Measurements from ENCODE around the gene MYO18B.

Gene MYO18B

GRCh38 chr22:25714070-25714469, 27.9 kb upstream of the MYO18B start:
- DNase-seq (ENCODE audit: low read depth): no peak

GRCh38 chr22:25714739-25715138, 27.2 kb upstream of the MYO18B start:
- DNase-seq (ENCODE audit: low read depth): no peak

- no peak for DNase-seq (ENCODE audit: low read depth)
Observed at GRCh38 chr22:25716637-25717036, 25.4 kb upstream of the MYO18B start.

- no peak for DNase-seq (ENCODE audit: low read depth)
Observed at GRCh38 chr22:25718135-25718840, 23.7 kb upstream of the MYO18B start.

- no peak for DNase-seq (ENCODE audit: low read depth)
Observed at GRCh38 chr22:25722223-25722622, 19.8 kb upstream of the MYO18B start.

DNA sequence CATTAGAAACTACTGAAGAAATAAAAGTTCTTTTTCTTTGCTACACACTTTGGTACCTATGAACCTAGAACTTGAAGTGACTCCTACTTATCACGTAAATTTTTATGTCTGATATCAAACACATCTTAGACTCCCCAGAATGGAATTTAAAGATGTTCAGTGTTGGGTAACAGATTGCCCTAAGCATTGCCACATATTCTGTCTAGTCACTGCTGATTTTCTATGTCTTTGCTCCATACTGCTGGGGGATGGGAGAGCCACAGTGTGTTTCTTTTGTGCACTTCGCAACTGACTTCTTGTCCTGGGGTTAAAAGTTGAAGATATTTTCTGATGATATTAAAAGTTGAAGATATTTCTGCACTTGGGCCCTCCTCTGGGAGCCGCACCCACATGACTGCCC, 19.4 kb upstream of the MYO18B start:
- DNase-seq (ENCODE audit: low read depth): no peak

- no peak for DNase-seq (ENCODE audit: low read depth)
Observed at GRCh38 chr22:25726241-25726640, 15.7 kb upstream of the MYO18B start.

- DNase-seq (ENCODE audit: low read depth): no peak
Observed at GRCh38 chr22:25728071-25728470, 13.9 kb upstream of the MYO18B start.

DNA sequence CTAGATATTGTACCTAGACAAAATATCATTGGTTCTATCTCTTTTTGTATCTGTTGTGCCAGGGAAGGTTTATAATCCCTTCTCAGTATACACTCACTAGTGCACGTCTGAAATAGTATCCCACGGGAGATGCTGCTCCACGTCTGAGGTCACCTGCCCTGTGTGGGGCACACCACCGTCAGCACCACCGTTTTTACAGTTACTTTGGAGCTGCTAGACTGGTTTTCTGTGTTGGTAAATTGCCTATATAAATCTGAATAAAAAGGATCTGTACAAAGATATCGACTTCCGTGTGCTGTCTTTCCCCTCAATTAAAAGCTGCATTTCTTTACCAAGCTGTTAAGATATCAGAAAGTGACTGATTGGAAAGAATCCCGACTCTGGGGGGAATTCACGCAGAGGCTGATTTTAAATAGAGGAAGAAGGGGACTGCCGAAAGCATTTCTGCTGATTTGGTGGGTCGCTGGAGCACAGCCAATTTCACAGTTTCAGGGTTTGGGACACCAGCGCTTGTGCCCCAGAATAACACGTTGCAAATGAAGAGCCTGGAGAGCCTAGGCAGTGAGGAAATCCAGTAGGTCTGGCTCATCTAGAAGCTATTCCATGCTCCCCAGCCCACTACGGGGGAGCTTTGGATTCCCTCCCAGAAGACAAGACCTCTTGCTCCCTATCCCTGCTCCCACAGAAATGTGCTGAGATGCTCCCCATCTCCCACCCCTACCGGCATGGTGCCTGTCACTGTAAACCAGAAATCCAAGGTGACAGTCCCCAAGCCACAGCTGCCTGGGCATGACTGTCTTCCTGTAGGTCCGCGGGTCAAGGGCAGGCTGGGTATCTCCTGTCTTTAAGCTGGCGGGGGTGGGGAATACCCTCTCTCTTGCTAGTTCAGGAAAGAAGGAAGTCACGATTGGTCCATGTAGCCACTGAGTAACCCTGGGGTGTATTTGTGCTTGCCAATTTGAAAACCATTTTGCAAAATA, 12.7 kb upstream of the MYO18B start:
- no peak for DNase-seq (ENCODE audit: low read depth)

DNA sequence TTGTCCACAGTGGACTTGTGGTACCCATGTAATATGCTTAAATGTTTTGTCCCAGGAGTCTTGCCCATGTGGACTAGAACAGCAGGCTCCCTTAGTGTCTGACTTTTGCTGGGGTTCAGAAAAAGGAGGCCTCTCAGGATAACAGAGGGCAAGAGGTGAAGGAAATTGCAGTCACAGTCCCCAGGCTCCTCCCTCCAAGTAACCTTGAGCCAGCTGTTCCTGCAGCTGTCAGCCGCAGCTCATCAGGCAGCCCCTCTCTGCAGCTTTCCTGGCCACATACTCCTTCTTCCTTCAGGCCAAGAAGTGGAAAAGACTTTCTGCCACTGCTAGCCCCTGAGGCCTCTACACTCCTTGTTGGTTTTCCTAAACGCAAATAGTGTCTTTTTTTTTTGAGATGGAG, 6.3 kb upstream of the MYO18B start:
- no peak for DNase-seq (ENCODE audit: low read depth)

DNA sequence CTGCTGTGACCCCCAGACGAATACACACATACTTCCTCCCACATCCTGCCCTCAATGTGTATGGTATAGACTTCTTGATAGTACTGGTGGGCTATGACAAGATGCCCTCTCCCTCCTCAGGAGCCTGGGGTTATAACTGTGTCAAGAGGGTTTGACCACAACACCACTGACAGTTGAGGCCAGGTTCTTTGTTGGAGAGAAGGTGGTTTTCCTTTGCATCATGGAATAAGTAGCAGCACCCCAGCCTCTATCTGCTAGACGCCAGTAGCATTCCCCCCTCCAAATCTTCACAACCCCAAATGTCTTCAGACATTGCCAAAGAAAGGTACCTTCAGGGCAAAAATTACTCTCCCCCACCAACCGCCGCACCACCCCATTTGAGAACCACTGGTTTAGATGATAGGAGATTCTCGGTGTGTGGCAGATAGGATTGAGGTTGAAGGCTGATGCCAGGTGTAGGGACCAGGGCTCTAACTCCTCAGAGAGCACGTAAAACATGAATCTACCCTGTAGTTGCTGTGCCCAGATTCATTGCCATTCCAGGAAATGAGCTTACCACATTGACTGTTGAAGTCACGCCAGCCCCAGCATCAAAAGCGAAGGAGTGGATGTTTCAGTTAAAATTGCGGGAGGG, 5.5 kb upstream of the MYO18B start:
- DNase-seq (ENCODE audit: low read depth): peak; percentile 9

DNA sequence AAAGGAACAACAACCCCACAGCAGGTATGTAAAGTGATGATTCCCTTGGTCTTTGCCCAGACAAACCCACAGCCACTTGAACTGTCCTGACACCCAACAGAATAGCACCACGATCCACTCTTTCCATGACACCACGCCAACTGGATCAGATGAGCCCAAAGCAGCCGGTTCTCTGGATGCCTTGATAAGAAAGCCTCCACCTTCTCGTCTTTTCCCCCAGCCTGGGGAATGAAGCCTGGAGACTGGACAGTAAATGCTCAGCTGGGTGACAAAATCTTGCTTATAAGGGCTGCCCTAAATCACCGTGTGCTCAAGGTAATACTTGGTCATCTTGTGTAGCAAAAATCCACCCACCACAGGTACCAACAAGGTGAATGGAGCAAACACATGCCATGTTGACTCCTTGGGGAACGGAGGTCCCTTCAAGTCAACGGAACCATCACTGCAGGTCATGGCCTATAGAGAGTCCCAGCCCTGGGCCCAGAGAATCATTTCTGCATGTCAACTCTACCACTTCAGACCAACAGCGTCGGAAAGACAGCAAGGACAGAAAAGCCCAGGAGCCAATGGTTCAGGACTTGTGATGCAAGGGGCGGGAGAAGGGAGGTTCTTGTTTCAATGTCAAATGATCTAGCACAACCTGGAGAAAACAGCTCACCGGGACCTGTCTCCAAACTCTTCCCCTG, 2.2 kb upstream of the MYO18B start:
- no peak for DNase-seq (ENCODE audit: low read depth)

DNA sequence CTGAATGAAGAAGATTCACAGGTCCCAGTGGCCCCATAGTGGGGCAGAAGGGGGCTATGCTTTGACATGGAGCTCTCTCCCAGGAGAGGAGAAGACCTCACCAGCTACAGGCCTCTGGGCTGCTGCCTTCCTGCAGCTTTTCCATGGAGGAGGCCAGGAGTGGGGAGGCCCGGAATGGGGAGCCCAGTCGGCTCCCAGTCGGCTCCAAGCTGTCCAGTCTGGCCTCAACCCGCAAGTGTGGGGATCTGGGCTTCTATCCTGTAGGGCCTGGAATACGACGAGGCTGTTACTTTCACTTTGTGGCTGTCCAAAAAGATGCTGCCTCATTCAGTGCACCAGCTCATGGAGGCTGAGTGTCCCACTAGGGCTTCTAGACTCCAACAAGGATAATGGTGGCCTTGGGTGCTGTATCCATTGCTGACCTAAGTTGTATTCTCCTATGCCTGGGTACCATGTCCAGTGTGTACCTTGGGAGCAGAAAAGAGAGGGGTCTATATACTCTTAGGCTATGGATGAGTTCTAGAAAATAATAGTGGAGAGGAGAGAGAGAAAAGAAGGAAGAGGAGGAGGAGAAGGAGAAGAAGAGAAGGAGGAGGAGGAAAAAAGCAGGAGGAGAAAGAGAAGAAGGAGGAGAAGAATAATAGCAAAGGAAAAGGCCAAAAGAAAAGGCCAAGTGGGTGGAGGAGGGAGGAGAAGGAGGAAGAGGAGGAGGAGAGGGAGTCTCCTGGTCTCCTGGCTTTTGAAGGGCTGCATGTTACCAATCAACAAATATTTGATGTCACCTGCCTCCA, 1.1 kb downstream of the MYO18B start:
- DNase-seq (ENCODE audit: low read depth): no peak

DNA sequence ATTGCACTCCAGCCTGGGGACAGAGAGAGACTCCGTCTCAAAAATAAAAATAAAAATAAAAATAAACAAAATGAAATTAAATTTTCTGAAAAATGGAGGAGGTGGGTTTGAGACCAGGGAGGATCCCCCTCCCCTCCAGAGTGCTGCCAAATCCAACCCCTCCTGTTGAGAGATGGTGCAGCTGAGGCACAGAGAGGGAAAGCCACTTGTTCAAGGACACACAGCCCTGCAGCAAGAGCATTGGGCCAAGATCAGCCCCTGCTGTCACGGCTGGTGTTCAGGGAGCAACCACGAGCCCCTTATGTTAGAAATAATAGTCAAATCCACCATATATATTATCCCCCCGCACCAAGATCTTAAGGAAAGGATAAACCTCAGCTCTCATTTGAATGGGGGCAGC, 2.7 kb downstream of the MYO18B start:
- DNase-seq (ENCODE audit: low read depth): no peak

DNA sequence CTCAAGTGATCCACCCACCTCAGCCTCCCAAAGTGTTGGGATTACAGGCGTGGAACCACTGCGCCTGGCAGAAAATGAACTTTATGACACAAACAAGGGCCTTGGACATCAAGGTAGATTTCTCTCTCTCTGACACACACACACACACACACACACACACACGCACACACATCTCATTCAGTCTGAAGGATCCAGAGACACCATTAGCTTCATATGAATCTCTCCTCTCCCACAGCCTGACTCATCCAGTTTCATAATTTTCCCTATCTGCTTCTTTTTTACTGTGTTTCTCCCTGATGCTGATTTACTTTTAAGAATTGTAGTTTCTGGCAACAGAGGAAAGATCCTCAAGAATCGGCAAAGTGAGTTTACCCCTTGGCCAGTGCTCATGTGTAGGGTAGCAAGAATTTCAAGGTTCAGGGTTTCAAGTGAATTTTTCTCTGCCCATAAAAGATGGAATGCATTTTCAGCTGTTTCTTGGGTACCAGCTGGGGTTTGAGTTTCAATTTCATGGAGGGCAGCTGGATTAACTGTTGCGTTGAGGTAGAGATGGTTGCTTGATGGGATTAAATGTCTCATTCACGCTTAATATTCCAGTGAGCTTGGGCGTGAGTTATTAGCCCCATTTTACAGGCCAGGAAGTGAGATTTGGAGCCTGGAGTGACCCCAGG, 3.5 kb downstream of the MYO18B start:
- DNase-seq (ENCODE audit: low read depth): no peak

DNA sequence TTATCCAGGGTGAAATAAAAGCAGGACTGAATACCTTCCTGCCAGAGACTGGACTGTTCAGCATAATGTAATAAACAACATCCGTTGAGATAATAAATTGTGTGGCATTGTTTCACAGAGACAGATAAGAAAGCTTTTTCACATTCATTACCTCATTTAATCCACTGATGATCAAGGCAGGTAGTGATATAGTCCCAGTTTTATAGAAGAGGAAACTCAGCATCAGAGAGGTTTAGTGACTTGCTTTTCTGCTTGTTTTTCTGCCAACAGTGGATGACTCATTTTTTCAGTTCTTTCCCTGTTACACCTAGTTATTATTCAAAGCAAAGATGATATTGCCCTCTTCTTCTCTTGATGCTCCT, 4.0 kb downstream of the MYO18B start:
- no peak for DNase-seq (ENCODE audit: low read depth)

DNA sequence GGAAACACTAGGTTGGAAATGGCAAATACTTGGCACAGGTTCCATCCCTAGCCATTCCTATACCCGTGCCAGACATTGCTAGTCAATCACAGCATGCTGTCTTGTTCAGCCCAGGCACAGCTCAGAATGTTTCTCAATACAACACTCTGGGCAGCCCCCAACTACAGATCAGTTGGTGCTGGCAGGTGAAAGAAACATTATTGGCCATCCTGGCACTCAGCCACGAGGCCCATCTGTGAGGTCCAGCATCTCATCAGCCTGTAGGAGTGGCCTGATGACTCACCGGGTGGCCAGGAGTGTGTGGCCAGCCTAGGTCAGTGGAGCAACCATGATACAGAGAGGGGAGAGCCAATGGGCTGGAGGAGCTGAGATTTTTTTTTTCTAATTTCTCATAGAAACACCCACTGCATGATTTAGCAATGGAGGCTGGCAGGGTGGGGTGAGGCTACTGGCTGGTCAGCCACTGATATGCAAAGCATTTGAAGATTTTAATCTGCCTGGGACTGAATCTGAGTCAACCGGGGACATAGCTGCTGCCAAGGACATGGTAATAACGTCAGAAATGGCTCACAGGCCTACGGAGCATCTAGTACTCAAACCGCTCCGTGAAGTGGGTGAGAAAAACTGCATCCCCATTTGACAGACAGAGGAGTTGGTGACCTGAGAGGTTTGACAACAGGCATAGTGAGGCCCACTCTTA, 5.4 kb downstream of the MYO18B start:
- DNase-seq (ENCODE audit: low read depth): no peak

DNA sequence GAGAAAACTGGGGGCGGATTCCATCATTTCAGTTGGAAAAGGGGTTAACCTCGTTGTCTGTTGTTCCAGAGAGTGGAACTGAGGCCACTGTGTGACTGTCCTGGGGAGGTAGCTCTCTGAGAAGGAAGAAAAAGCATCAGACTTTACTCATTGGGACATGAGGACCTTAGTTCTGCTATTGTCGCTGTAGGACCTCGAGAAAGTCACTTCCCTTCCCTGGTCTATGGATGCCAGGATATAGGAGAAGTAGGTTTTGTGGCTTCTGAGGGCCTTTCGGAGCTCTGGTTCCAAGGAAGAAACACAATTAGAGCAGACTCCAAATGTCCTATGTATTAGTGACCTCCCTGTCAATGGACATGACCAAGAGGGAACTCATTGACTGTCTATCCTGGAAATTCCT, 6.2 kb downstream of the MYO18B start:
- DNase-seq (ENCODE audit: low read depth): no peak

GRCh38 chr22:25748704-25749103, 6.7 kb downstream of the MYO18B start:
- no peak for DNase-seq (ENCODE audit: low read depth)

GRCh38 chr22:25749420-25750169, 7.6 kb downstream of the MYO18B start:
- no peak for DNase-seq (ENCODE audit: low read depth)
